SK-N-SH treated with all-trans-retinoic acid at 6 μM for 48 hours (cell line): ENCODE measurements around the gene PLD5.

Experiments used
- ATAC-seq: fragments of 200-7000 bp; cut with Tn5 transposase; 3 replicates; pipeline ENCODE4 v1.9.1; 2020; ENCODE audit warnings: mild to moderate bottlenecking, moderate library complexity
- ARNTL ChIP-seq: fragments of 450-650 bp; formaldehyde crosslinking; IDR thresholded peaks from 2 replicates; pipeline ENCODE4 v1.5.0; 2020; ENCODE audit warnings: low read depth, mild to moderate bottlenecking, moderate library complexity, borderline replicate concordance
- BACH2 ChIP-seq: fragments of 250-450 bp; sonication (Bioruptor Pico); IDR thresholded peaks from 2 replicates; pipeline ENCODE4 v1.9.0; 2021; ENCODE audit warnings: mild to moderate bottlenecking, borderline replicate concordance
- CREB5 ChIP-seq: fragments of 250-450 bp; sonication (Bioruptor Pico); IDR thresholded peaks from 2 replicates; pipeline ENCODE4 v1.5.1; 2020; ENCODE audit warnings: low read depth, mild to moderate bottlenecking, moderate library complexity
- CSDC2 ChIP-seq: fragments of 250-450 bp; sonication (Bioruptor Pico); IDR thresholded peaks from 2 replicates; pipeline ENCODE4 v1.5.0; 2020; ENCODE audit warnings: mild to moderate bottlenecking, moderate library complexity
- CSRNP3 ChIP-seq: fragments of 250-450 bp; sonication (Bioruptor Pico); IDR thresholded peaks from 2 replicates; pipeline ENCODE4 v1.5.1; 2021; ENCODE audit warnings: mild to moderate bottlenecking, moderate library complexity
- ESRRG ChIP-seq: fragments of 250-450 bp; sonication (Bioruptor Pico); IDR thresholded peaks from 2 replicates; pipeline ENCODE4 v1.6.1; 2021; ENCODE audit warnings: mild to moderate bottlenecking
- GLIS3 ChIP-seq: fragments of 250-450 bp; sonication (Bioruptor Pico); IDR thresholded peaks from 2 replicates; pipeline ENCODE4 v1.5.0; 2020; ENCODE audit warnings: mild to moderate bottlenecking, moderate library complexity
- ISL1 ChIP-seq: fragments of 250-450 bp; sonication (Bioruptor Pico); IDR thresholded peaks from 2 replicates; pipeline ENCODE4 v2.1.2; 2022; ENCODE audit warnings: mild to moderate bottlenecking, moderate library complexity
- OSR1 ChIP-seq: fragments of 250-450 bp; sonication (Bioruptor Pico); IDR thresholded peaks from 2 replicates; pipeline ENCODE4 v1.8.0; 2022; ENCODE audit warnings: moderate library complexity, mild to moderate bottlenecking, inconsistent platforms
- PATZ1 ChIP-seq: fragments of 250-450 bp; sonication (Bioruptor Pico); IDR thresholded peaks from 2 replicates; pipeline ENCODE4 v1.8.0; 2020; ENCODE audit warnings: mild to moderate bottlenecking, moderate library complexity, borderline replicate concordance
- PPARA ChIP-seq: fragments of 250-450 bp; sonication (Bioruptor Pico); IDR thresholded peaks from 2 replicates; pipeline ENCODE4 v1.5.0; 2020; ENCODE audit warnings: mild to moderate bottlenecking, borderline replicate concordance
- RARB ChIP-seq: fragments of 250-450 bp; sonication (Bioruptor Pico); IDR thresholded peaks from 2 replicates; pipeline ENCODE4 v1.8.0; 2021; ENCODE audit warnings: mild to moderate bottlenecking, moderate library complexity
- SNAI2 ChIP-seq: fragments of 250-450 bp; sonication (Bioruptor Pico); IDR thresholded peaks from 2 replicates; pipeline ENCODE4 v1.5.0; 2020; ENCODE audit warnings: mild to moderate bottlenecking, moderate library complexity
- TCF4 ChIP-seq: fragments of 250-450 bp; sonication (Bioruptor Pico); IDR thresholded peaks from 2 replicates; pipeline ENCODE4 v1.8.0; 2021; ENCODE audit warnings: mild to moderate bottlenecking, moderate library complexity, borderline replicate concordance
- TOX ChIP-seq: fragments of 250-450 bp; sonication (Bioruptor Pico); IDR thresholded peaks from 2 replicates; pipeline ENCODE4 v1.8.0; 2021; ENCODE audit warnings: mild to moderate bottlenecking, moderate library complexity, borderline replicate concordance
- TSHZ2 ChIP-seq: fragments of 250-450 bp; sonication (Bioruptor Pico); IDR thresholded peaks from 2 replicates; pipeline ENCODE4 v1.5.0; 2020; ENCODE audit warnings: mild to moderate bottlenecking, moderate library complexity
- ZC3H10 ChIP-seq: fragments of 250-450 bp; sonication (Bioruptor Pico); IDR thresholded peaks from 2 replicates; pipeline ENCODE4 v1.5.1; 2021; ENCODE audit warnings: mild to moderate bottlenecking, moderate library complexity
- ZFP3 ChIP-seq: fragments of 250-450 bp; sonication (Bioruptor Pico); IDR thresholded peaks from 2 replicates; pipeline ENCODE4 v1.5.0; 2020; ENCODE audit warnings: mild to moderate bottlenecking, moderate library complexity
- ZFP30 ChIP-seq: fragments of 450-650 bp; formaldehyde crosslinking; IDR thresholded peaks from 2 replicates; pipeline ENCODE4 v1.5.0; 2022; ENCODE audit warnings: mild to moderate bottlenecking, moderate library complexity
- ZNF565 ChIP-seq: fragments of 450-650 bp; formaldehyde crosslinking; conservative IDR thresholded peaks from 2 replicates; pipeline ENCODE4 v1.5.0; 2020; ENCODE audit warnings: low read depth, mild to moderate bottlenecking, moderate library complexity
- ZNF70 ChIP-seq: fragments of 450-650 bp; formaldehyde crosslinking; IDR thresholded peaks from 2 replicates; pipeline ENCODE4 v1.5.0; 2020; ENCODE audit warnings: mild to moderate bottlenecking, moderate library complexity
- ZNF8 ChIP-seq: fragments of 450-650 bp; formaldehyde crosslinking; IDR thresholded peaks from 2 replicates; pipeline ENCODE4 v1.5.0; 2020; ENCODE audit warnings: mild to moderate bottlenecking, moderate library complexity

Gene PLD5

GRCh38 chr1:242205622-242206489 lies 318.6 kb downstream of the PLD5 start:
- TF ChIP-seq SNAI2 (no peak), ZNF70 (CRISPR knock-in tag) (no peak), ZNF565 (CRISPR knock-in tag) (no peak)
- ATAC-seq, result no peak

GRCh38 chr1:242203262-242203661 lies 321.2 kb downstream of the PLD5 start:
- no peak for ATAC-seq
- no peak for TF ChIP-seq CSDC2
- TF ChIP-seq ZNF8 (CRISPR knock-in tag), result no peak
- TF ChIP-seq ZFP3, result no peak
- no peak for TF ChIP-seq GLIS3
- TF ChIP-seq ZNF70 (CRISPR knock-in tag), result no peak
- TF ChIP-seq TSHZ2 (CRISPR knock-in tag), result no peak
- TF ChIP-seq ZFP30, result no peak
- TF ChIP-seq ZC3H10, result no peak
- no peak for TF ChIP-seq ARNTL (CRISPR knock-in tag)
- TF ChIP-seq TCF4 (CRISPR knock-in tag), result no peak
- no peak for TF ChIP-seq CREB5 (CRISPR knock-in tag)
- TF ChIP-seq PPARA, result no peak
- no peak for TF ChIP-seq CSRNP3

- ATAC-seq, result no peak
- TF ChIP-seq ZFP30 (no peak), TOX (CRISPR knock-in tag) (no peak), ZC3H10 (no peak), ZNF8 (CRISPR knock-in tag) (no peak), OSR1 (no peak), ZNF565 (CRISPR knock-in tag) (no peak), GLIS3 (no peak), ZFP3 (no peak), ZNF70 (CRISPR knock-in tag) (no peak), TCF4 (CRISPR knock-in tag) (no peak), PPARA (no peak), CREB5 (CRISPR knock-in tag) (no peak), ESRRG (no peak), BACH2 (CRISPR knock-in tag) (no peak), ISL1 (CRISPR knock-in tag) (no peak), CSRNP3 (no peak), RARB (CRISPR knock-in tag) (no peak), PATZ1 (no peak)
Observed at GRCh38 chr1:242201090-242201489, 323.4 kb downstream of the PLD5 start.
